Prostate gland (tissue), 2 donors: Measurements from ENCODE around the gene HENMT1. TPM values are rescaled to one million over a fixed set of nuclear protein-coding genes. Genes with fewer than 3 reads are reported as not detected.

Source experiments
- DNase-seq: peaks from one replicate; pipeline ENCODE4 v3.0.0-alpha.2; 2019; ENCODE audit warnings: low spot score
- H3K27ac ChIP-seq, 2 donors: fragments of 200-600 bp; sonication (generic); 2 replicates each; pipeline ENCODE4 v1.5.1; 2017 to 2019
- H3K27me3 ChIP-seq: fragments of 200-600 bp; sonication (generic); replicated peaks from 2 replicates; pipeline ENCODE4 v1.5.1; 2019; ENCODE audit not compliant: insufficient read depth
- H3K36me3 ChIP-seq, 2 donors: fragments of 200-600 bp; sonication (generic); 1 replicate in 1 of 2; 2 replicates in 1 of 2; pipeline versions ENCODE4 v1.5.1 to v1.8.1; 2017 to 2019
- H3K4me1 ChIP-seq: fragments of 200-600 bp; sonication (generic); replicated peaks from 2 replicates; pipeline ENCODE4 v1.5.1; 2019
- H3K4me3 ChIP-seq, 2 donors: fragments of 200-600 bp; sonication (generic); 2 replicates each; pipeline ENCODE4 v1.5.1; 2017 to 2019
- H3K9me3 ChIP-seq: fragments of 200-600 bp; sonication (generic); 2 replicates; pipeline ENCODE4 v1.5.1; 2017
- CTCF ChIP-seq, 4 experiments: fragments of 200-600 bp in 2 of 4; fragments of 450-650 bp in 2 of 4; sonication (generic) in 2 of 4; IDR thresholded peaks; 1 replicate in 3 of 4; 2 replicates in 1 of 4; pipeline ENCODE4 v1.5.1; 2016 to 2019; ENCODE audit warnings: antibody characterized with exemption in 4 of 4, mild to moderate bottlenecking in 2 of 4, moderate library complexity in 2 of 4
- POLR2A ChIP-seq: fragments of 450-650 bp; IDR thresholded peaks from one replicate; pipeline ENCODE4 v1.6.1; 2016; ENCODE audit warnings: antibody characterized with exemption, mild to moderate bottlenecking
- POLR2AphosphoS5 ChIP-seq: sonication (generic); formaldehyde crosslinking; IDR thresholded peaks from one replicate; pipeline ENCODE4 v1.6.1; 2017; ENCODE audit warnings: antibody characterized with exemption
- WGBS: methylation state at CpG from one replicate; pipeline ENCODE4 v1.1.5; 2018; 5-methylcytosine and 5-hydroxymethylcytosine counted together
- intact Hi-C: fragments of 100-400 bp; cut with DNase I; formaldehyde crosslinking; loops from one replicate; pipeline ENCODE4 v1.14.2; 2022
- total RNA-seq, 2 donors: library from RNA; depleted of rRNA; stranded (reverse); fragments of >200 nt; gene quantifications; one replicate each; pipeline ENCODE4 v1.1.0, GENCODE V29; 2016

Gene HENMT1
- total RNA-seq, 2 donors from 2014 or later, result 2.5 to 22.1 TPM

GRCh38 chr1:108701176-108701849 lies 40.4 kb upstream of the HENMT1 start:
- H3K27me3 ChIP-seq, result no peaks in the 10 kb centered on the region
- no peak overlapping the region for H3K27ac ChIP-seq
- TF ChIP-seq POLR2A (no peak), POLR2AphosphoS5 (no peak), CTCF (IDR thresholded peaks at IDR 0.05) (no peak)
- H3K4me1 ChIP-seq, result peaks cover 5% of the 10 kb centered on the region
- no peak for DNase-seq
- intact Hi-C loops, result no loop called here
- 76% methylated on average over 5 of the region's 5 CpGs for WGBS
- H3K4me3 ChIP-seq, result no peak overlapping the region
- no peaks in the 10 kb centered on the region for H3K9me3 ChIP-seq
- peaks cover 0 to 5% of the 10 kb centered on the region in 2 donors for H3K36me3 ChIP-seq

- Histone ChIP-seq H3K4me1 (peaks cover under 1% of the 10 kb centered on the region), H3K27me3 (no peaks in the 10 kb centered on the region), H3K4me3 (no peak overlapping the region), H3K27ac (peak overlapping the region in 1 of 2 donors; percentile 21), H3K36me3 (peaks cover 0 to 5% of the 10 kb centered on the region in 2 donors), H3K9me3 (no peaks in the 10 kb centered on the region)
- intact Hi-C loops, result loop anchor here (10.0 kb wide), 1 partner anchor 45 kb away; the partner anchor contains the start of gene STXBP3
- 68% methylated on average over 22 of the region's 22 CpGs for WGBS
- no peak for DNase-seq
- no peak for TF ChIP-seq POLR2AphosphoS5
- no peak for TF ChIP-seq CTCF (IDR thresholded peaks at IDR 0.05)
- TF ChIP-seq POLR2A, result no peak
Observed at GRCh38 chr1:108699375-108700332, 38.8 kb upstream of the HENMT1 start.

- Histone ChIP-seq H3K36me3 (peaks cover 0 to 5% of the 10 kb centered on the region in 2 donors), H3K4me3 (no peak overlapping the region), H3K27me3 (no peaks in the 10 kb centered on the region), H3K27ac (no peak overlapping the region), H3K9me3 (no peaks in the 10 kb centered on the region), H3K4me1 (no peaks in the 10 kb centered on the region)
- no peak for DNase-seq
- TF ChIP-seq POLR2A, result no peak
- TF ChIP-seq CTCF (IDR thresholded peaks at IDR 0.05), result no peak
- TF ChIP-seq POLR2AphosphoS5, result no peak
- 73% methylated on average over 5 of the region's 5 CpGs for whole genome bisulfite sequencing
- intact Hi-C loops, result loop anchor here (10.0 kb wide), 1 partner anchor 49 kb away; the partner anchor contains the start of gene STXBP3
Observed at GRCh38 chr1:108695535-108695934, 34.6 kb upstream of the HENMT1 start.

GRCh38 chr1:108692724-108693655 lies 32.1 kb upstream of the HENMT1 start:
- Histone ChIP-seq H3K9me3 (no peaks in the 10 kb centered on the region), H3K27ac (peak overlapping the region; percentile 98 to 99), H3K4me3 (peak overlapping the region; percentile 76 to 84), H3K27me3 (no peaks in the 10 kb centered on the region), H3K4me1 (no peaks in the 10 kb centered on the region), H3K36me3 (peaks cover 0 to 3% of the 10 kb centered on the region in 2 donors)
- under 1% methylated on average over 36 of the region's 36 CpGs for WGBS
- intact Hi-C loops, result loop anchor here (5.0 to 10.0 kb wide), 2 partner anchors 52 to 134 kb away; partner anchors contain the start of gene STXBP3
- TF ChIP-seq POLR2A (no peak), CTCF (IDR thresholded peaks at IDR 0.05) (peak in 1 of 4 experiments; percentile 10)
- DNase-seq, result peak; percentile 42
